Ishikawa (cell line): Measurements from ENCODE around the gene TIE1.

ENCODE experiments used
- CEBPB ChIP-seq: IDR thresholded peaks from 2 replicates; pipeline ENCODE4 v1.6.1; 2012
- EGR1 ChIP-seq: IDR thresholded peaks from 2 replicates; pipeline ENCODE4 v1.6.1; 2012
- EP300 ChIP-seq: IDR thresholded peaks from 2 replicates; pipeline ENCODE4 v1.6.1; 2012; ENCODE audit warnings: borderline replicate concordance
- FOXM1 ChIP-seq: IDR thresholded peaks from 2 replicates; pipeline ENCODE4 v1.6.1; 2012; ENCODE audit warnings: low read depth, borderline replicate concordance
- ZBTB7A ChIP-seq: IDR thresholded peaks from 2 replicates; pipeline ENCODE4 v1.6.1; 2012; ENCODE audit warnings: low read depth
- TF ChIP-seq, protein P1 (sequence below): IDR thresholded peaks from 2 replicates; pipeline ENCODE4 v1.6.1; 2012
- TF ChIP-seq, protein P2 (sequence below): IDR thresholded peaks from 2 replicates; pipeline ENCODE4 v1.6.1; 2012

GRCh38 chr1:43274125-43274803 is 26.5 kb upstream of the TIE1 start:
- TF ChIP-seq, protein P1, sequence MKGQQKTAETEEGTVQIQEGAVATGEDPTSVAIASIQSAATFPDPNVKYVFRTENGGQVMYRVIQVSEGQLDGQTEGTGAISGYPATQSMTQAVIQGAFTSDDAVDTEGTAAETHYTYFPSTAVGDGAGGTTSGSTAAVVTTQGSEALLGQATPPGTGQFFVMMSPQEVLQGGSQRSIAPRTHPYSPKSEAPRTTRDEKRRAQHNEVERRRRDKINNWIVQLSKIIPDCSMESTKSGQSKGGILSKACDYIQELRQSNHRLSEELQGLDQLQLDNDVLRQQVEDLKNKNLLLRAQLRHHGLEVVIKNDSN, result no peak
- no peak for TF ChIP-seq FOXM1
- TF ChIP-seq CEBPB, result no peak
- no peak for TF ChIP-seq EP300
- no peak for TF ChIP-seq EGR1
- TF ChIP-seq, protein P2, sequence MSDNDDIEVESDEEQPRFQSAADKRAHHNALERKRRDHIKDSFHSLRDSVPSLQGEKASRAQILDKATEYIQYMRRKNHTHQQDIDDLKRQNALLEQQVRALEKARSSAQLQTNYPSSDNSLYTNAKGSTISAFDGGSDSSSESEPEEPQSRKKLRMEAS, result no peak
- TF ChIP-seq ZBTB7A, result no peak
